Activated T-helper 2 cell treated with anti-CD3 and anti-CD28 coated beads, Interferon-gamma antibody, Interleukin-2, Interleukin-4, amounts not matched to agents 10 μg/mL and 5 μg/mL and 100 μg/mL, durations not matched to agents 14 hours and 24 hours and 36 hours (primary cell): ENCODE results near the gene METTL26. TPM values are rescaled to one million over a fixed set of nuclear protein-coding genes. Genes with fewer than 3 reads are reported as not detected.

Experiments used
- DNase-seq: peaks from one replicate; pipeline ENCODE4 v3.0.0; 2021; ENCODE audit warnings: low spot score
- H3K27ac Mint-ChIP-seq: one replicate; pipeline ENCODE4 v1.8.0; 2021; ENCODE audit warnings: mixed read lengths
- H3K27me3 Mint-ChIP-seq: one replicate; pipeline ENCODE4 v1.8.0; 2021; ENCODE audit warnings: low read depth, mixed read lengths
- H3K36me3 Mint-ChIP-seq: one replicate; pipeline ENCODE4 v1.8.0; 2021; ENCODE audit warnings: low read depth, mixed read lengths
- H3K4me1 Mint-ChIP-seq: one replicate; pipeline ENCODE4 v1.8.0; 2021; ENCODE audit warnings: low read depth, mixed read lengths
- H3K4me3 Mint-ChIP-seq: one replicate; pipeline ENCODE4 v1.8.0; 2021; ENCODE audit warnings: low read depth, mild to moderate bottlenecking, moderate library complexity, mixed read lengths
- H3K9me3 Mint-ChIP-seq: one replicate; pipeline ENCODE4 v1.8.0; 2021; ENCODE audit warnings: mixed read lengths
- intact Hi-C: fragments of 100-400 bp; cut with micrococcal nuclease; formaldehyde crosslinking; loops from one replicate; pipeline ENCODE4 v1.15.1; 2023
- total RNA-seq: library from RNA; stranded (reverse); gene quantifications from 2 replicates; pipeline ENCODE4 v1.2.3, GENCODE V29; 2022

Gene METTL26
- total RNA-seq, 1 donor from 2014 or later: 131 TPM

DNA sequence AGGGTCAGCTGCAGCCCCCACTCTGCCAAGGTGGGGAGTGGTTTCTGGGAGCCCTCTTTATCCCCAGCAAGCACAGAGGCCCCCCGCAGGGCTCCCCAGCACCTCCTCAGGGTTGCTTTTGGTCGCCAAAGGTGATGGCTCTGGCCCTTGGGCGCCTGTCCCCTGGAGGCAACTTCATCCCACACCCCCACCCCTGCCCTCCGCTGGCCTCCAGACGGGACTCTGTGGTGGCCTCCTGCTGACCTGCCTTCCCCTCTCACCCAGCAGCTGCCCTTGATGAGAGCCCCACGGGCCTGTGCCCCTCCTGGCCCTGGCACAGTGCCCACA is 24.0 kb upstream of the METTL26 start:
- Mint-ChIP-seq H3K9me3 (no peaks in the 10 kb centered on the region), H3K4me3 (no peak overlapping the region), H3K4me1 (peaks cover 3% of the 10 kb centered on the region), H3K36me3 (no peaks in the 10 kb centered on the region), H3K27me3 (no peaks in the 10 kb centered on the region), H3K27ac (no peak overlapping the region)
- DNase-seq: no peak
- intact Hi-C loops: no loop called here

DNA sequence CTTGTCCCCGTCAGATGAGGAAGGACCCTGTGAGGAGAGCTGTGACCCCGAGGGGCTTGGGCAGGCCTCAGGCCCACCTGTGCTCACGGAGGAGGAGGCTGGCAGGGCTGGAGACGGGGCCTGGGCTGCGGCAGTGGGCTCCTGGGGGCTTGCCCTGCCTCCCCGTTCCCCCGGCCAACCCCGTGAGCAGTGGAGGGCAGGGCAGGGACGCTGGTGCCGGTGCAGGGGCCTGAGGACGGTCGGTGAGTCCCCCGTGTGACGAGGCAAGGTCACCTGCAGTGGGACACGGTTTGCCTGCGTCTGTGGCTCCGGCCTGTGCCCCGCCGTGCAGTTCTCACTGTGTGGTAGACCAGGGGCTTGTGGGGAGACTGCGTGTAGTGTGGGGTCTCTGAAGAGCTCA is 23.5 kb upstream of the METTL26 start:
- Mint-ChIP-seq H3K9me3 (no peaks in the 10 kb centered on the region), H3K36me3 (no peaks in the 10 kb centered on the region), H3K27me3 (no peaks in the 10 kb centered on the region), H3K27ac (no peak overlapping the region), H3K4me1 (peaks cover 3% of the 10 kb centered on the region), H3K4me3 (no peak overlapping the region)
- intact Hi-C loops: no loop called here
- DNase-seq: no peak

GRCh38 chr16:658679-659571 is 22.8 kb upstream of the METTL26 start:
- Mint-ChIP-seq H3K9me3 (no peaks in the 10 kb centered on the region), H3K27me3 (no peaks in the 10 kb centered on the region), H3K4me3 (no peak overlapping the region), H3K4me1 (peaks cover 3% of the 10 kb centered on the region), H3K27ac (no peak overlapping the region), H3K36me3 (no peaks in the 10 kb centered on the region)
- intact Hi-C loops: no loop called here
- no peak for DNase-seq

GRCh38 chr16:657487-657886 is 21.4 kb upstream of the METTL26 start:
- DNase-seq: no peak
- H3K4me1 Mint-ChIP-seq: peaks cover 3% of the 10 kb centered on the region
- H3K27ac Mint-ChIP-seq: no peak overlapping the region
- no peaks in the 10 kb centered on the region for H3K9me3 Mint-ChIP-seq
- no peaks in the 10 kb centered on the region for H3K27me3 Mint-ChIP-seq
- H3K4me3 Mint-ChIP-seq: no peak overlapping the region
- intact Hi-C loops: no loop called here
- no peaks in the 10 kb centered on the region for H3K36me3 Mint-ChIP-seq

DNA sequence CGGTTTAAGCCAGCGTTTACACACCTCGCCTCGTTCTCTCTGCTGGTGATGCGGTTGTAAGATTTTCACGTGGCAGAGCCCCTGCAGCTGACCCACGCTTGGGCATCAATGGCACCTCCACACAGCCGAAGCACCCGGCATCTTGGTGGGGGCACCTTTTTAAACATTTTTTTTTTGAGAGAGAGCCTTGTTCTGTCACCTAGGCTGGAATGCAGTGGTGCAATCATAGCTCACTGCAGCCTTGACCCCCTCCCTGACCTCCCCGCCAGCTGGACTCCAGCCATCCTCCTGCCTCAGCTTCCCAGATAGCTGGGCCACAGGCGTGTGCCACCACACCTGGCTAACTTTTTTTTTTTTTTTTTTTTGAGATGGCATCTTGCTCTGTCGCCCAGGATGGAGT is 17.9 kb upstream of the METTL26 start:
- Mint-ChIP-seq H3K4me1 (peaks cover 2% of the 10 kb centered on the region), H3K9me3 (no peaks in the 10 kb centered on the region), H3K27ac (no peak overlapping the region), H3K4me3 (no peak overlapping the region), H3K36me3 (no peaks in the 10 kb centered on the region), H3K27me3 (no peaks in the 10 kb centered on the region)
- intact Hi-C loops: no loop called here
- no peak for DNase-seq

- no peaks in the 10 kb centered on the region for H3K36me3 Mint-ChIP-seq
- H3K4me1 Mint-ChIP-seq: peaks cover 2% of the 10 kb centered on the region
- H3K27me3 Mint-ChIP-seq: no peaks in the 10 kb centered on the region
- intact Hi-C loops: no loop called here
- no peak overlapping the region for H3K27ac Mint-ChIP-seq
- H3K9me3 Mint-ChIP-seq: no peaks in the 10 kb centered on the region
- no peak overlapping the region for H3K4me3 Mint-ChIP-seq
- no peak for DNase-seq
Measured at GRCh38 chr16:652454-653305, 16.6 kb upstream of the METTL26 start.

- Mint-ChIP-seq H3K27me3 (no peaks in the 10 kb centered on the region), H3K4me3 (no peak overlapping the region), H3K36me3 (no peaks in the 10 kb centered on the region), H3K9me3 (no peaks in the 10 kb centered on the region), H3K27ac (no peak overlapping the region), H3K4me1 (peaks cover 2% of the 10 kb centered on the region)
- intact Hi-C loops: no loop called here
- no peak for DNase-seq
Measured at GRCh38 chr16:651844-652243, 15.7 kb upstream of the METTL26 start.

DNA sequence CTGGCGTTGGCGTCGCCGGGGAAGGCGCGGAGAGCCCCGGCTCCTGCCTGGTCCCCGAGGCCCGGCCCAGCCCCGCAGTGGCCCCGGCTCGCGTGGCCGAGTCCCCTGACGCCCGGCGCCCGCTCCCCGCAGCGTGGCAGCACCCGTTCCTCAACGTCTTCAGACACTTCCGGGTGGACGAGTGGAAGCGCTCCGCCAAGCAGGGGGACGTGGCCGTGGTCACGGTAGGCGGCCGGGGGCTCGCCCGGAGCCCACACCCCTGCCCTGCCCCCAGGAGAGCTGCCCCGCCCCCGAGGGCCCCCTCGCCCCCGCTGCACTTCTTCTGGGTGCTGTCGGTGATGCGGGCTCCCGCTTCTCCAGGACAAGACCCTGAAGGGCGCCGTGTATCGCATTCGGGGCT is 13.5 kb upstream of the METTL26 start:
- DNase-seq: no peak
- peak overlapping the region; percentile 72 for H3K4me3 Mint-ChIP-seq
- intact Hi-C loops: loop anchor here (1.0 to 10.0 kb wide), 2 partner anchors 8 to 965 kb away; partner anchors contain the start of genes CRAMP1, IFT140 and MCRIP2
- H3K27me3 Mint-ChIP-seq: no peaks in the 10 kb centered on the region
- no peaks in the 10 kb centered on the region for H3K9me3 Mint-ChIP-seq
- peaks cover 6% of the 10 kb centered on the region for H3K36me3 Mint-ChIP-seq
- H3K27ac Mint-ChIP-seq: no peak overlapping the region
- peaks cover 3% of the 10 kb centered on the region for H3K4me1 Mint-ChIP-seq

- Mint-ChIP-seq H3K4me1 (peaks cover 4% of the 10 kb centered on the region), H3K27ac (peak within 1 kb of the TSS; percentile 74), H3K4me3 (peak within 1 kb of the TSS; percentile 82), H3K9me3 (no peaks in the 10 kb centered on the region), H3K36me3 (peaks cover 10% of the 10 kb centered on the region), H3K27me3 (no peaks in the 10 kb centered on the region)
- intact Hi-C loops: loop anchor here (1.0 to 10.0 kb wide), 2 partner anchors 8 to 966 kb away; partner anchors contain the start of genes CRAMP1, IFT140 and MCRIP2
- DNase-seq: peak; percentile 91
Measured at GRCh38 chr16:648781-649589, 12.9 kb upstream of the METTL26 start, which contains the start of gene WDR90. WDR90 (plus strand) TSS chr16:649365; CDS start chr16:649417, 52 bp downstream.

- Mint-ChIP-seq H3K4me3 (peak overlapping the region; percentile 82), H3K36me3 (peaks cover 16% of the 10 kb centered on the region), H3K4me1 (peaks cover 4% of the 10 kb centered on the region), H3K27me3 (no peaks in the 10 kb centered on the region), H3K27ac (peak overlapping the region; percentile 74), H3K9me3 (no peaks in the 10 kb centered on the region)
- no peak for DNase-seq
- intact Hi-C loops: loop anchor here (10.0 kb wide), 1 partner anchor 967 kb away; the partner anchor contains the start of genes CRAMP1 and IFT140
Measured at GRCh38 chr16:648071-648780, 12.1 kb upstream of the METTL26 start.

- no peak overlapping the region for H3K4me3 Mint-ChIP-seq
- peaks cover 4% of the 10 kb centered on the region for H3K4me1 Mint-ChIP-seq
- intact Hi-C loops: loop anchor here (10.0 kb wide), 1 partner anchor 967 kb away; the partner anchor contains the start of genes CRAMP1 and IFT140
Measured at GRCh38 chr16:647173-647902, 11.2 kb upstream of the METTL26 start.

More at GRCh38 chr16:647173-647902, 11.2 kb upstream of the METTL26 start:
- no peak overlapping the region for H3K27ac Mint-ChIP-seq
- H3K36me3 Mint-ChIP-seq: peaks cover 16% of the 10 kb centered on the region
- H3K9me3 Mint-ChIP-seq: no peaks in the 10 kb centered on the region
- DNase-seq: no peak
- H3K27me3 Mint-ChIP-seq: no peaks in the 10 kb centered on the region
